A673 (cell line): ENCODE data around the gene ANKRD12.

ENCODE experiments used
- EZH2 ChIP-seq: fragments of 200-600 bp; sonication (generic); IDR thresholded peaks from 2 replicates; pipeline ENCODE4 v1.6.1; 2017; ENCODE audit warnings: borderline replicate concordance, low read depth, mild to moderate bottlenecking, mixed read lengths, antibody characterized with exemption, low read length; ENCODE audit not compliant: poor library complexity, severe bottlenecking
- TF ChIP-seq, protein P1 (sequence below): fragments of 300-800, 200-600 bp; sonication (generic); conservative IDR thresholded peaks from 2 replicates; pipeline ENCODE4 v1.5.1; 2017; ENCODE audit warnings: low read depth, mild to moderate bottlenecking, antibody characterized with exemption, low read length, moderate library complexity, mixed read lengths

DNA sequence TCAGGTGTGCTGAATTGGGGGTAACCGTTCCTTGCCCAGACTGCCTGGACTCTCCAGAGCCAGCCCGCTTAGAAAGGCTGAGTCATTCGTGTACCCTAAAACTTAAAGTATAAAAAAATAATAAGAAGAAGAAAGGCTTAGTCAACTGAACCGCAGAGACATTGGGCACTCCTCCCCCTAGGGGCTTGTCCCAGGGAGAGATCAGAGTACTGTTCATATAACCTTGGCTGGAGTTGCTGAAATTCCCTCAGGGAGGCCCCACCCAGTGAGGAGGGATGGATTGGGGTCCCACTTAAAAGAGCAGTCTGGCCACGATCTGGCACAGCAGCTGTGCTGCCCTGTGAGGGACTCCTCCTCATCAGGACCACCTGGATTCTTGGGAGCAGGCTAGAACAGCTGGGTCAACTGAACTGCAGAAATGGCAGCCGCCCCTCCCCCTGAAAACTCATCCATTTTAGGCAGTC, 37.2 kb downstream of the ANKRD12 start:
- TF ChIP-seq, protein P1, sequence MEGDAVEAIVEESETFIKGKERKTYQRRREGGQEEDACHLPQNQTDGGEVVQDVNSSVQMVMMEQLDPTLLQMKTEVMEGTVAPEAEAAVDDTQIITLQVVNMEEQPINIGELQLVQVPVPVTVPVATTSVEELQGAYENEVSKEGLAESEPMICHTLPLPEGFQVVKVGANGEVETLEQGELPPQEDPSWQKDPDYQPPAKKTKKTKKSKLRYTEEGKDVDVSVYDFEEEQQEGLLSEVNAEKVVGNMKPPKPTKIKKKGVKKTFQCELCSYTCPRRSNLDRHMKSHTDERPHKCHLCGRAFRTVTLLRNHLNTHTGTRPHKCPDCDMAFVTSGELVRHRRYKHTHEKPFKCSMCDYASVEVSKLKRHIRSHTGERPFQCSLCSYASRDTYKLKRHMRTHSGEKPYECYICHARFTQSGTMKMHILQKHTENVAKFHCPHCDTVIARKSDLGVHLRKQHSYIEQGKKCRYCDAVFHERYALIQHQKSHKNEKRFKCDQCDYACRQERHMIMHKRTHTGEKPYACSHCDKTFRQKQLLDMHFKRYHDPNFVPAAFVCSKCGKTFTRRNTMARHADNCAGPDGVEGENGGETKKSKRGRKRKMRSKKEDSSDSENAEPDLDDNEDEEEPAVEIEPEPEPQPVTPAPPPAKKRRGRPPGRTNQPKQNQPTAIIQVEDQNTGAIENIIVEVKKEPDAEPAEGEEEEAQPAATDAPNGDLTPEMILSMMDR, result no peak
- TF ChIP-seq EZH2, result no peak
